ENCODE measurements around the gene EYA2. TPM values are rescaled to one million over a fixed set of nuclear protein-coding genes. Genes with fewer than 3 reads are reported as not detected.

Gene EYA2
- total RNA-seq, 1 donor from 2014 or later: 1.8 TPM

- Histone ChIP-seq H3K4me3 (no peak overlapping the region), H3F3A (ENCODE audit: low read depth) (no peaks in the 10 kb centered on the region), H3K4me2 (no peak overlapping the region), H3K9me3 (ENCODE audit: low read depth) (no peaks in the 10 kb centered on the region), H3K4me1 (peaks cover 13% of the 10 kb centered on the region), H3K27me3 (no peaks in the 10 kb centered on the region), H2AFZ (replicated peaks) (no peak overlapping the region), H3K9ac (no peak overlapping the region), H3K79me2 (ENCODE audit: low read depth) (no peaks in the 10 kb centered on the region), H3K27ac (no peak overlapping the region), H4K20me1 (ENCODE audit: low read depth) (no peaks in the 10 kb centered on the region), H3K36me3 (no peaks in the 10 kb centered on the region)
- Mint-ChIP-seq H3K27ac (no peak overlapping the region), H3K9me3 (no peaks in the 10 kb centered on the region), H3K27me3 (ENCODE audit: insufficient read depth, low read depth) (peaks cover 5% of the 10 kb centered on the region), H3K4me3 (no peak overlapping the region), H3K4me1 (peaks cover 11% of the 10 kb centered on the region), H3K36me3 (no peaks in the 10 kb centered on the region)
- TF ChIP-seq EZH2phosphoT487 (IDR thresholded peaks at IDR 0.05): no peak
- TF ChIP-seq CTCF (IDR thresholded peaks at IDR 0.05): no peak
- no peak for TF ChIP-seq EZH2 (IDR thresholded peaks at IDR 0.05)
- no peak for DNase-seq (ENCODE audit: low spot score)
Measured at GRCh38 chr20:46851746-46852145, 42.9 kb upstream of the EYA2 start.

DNA sequence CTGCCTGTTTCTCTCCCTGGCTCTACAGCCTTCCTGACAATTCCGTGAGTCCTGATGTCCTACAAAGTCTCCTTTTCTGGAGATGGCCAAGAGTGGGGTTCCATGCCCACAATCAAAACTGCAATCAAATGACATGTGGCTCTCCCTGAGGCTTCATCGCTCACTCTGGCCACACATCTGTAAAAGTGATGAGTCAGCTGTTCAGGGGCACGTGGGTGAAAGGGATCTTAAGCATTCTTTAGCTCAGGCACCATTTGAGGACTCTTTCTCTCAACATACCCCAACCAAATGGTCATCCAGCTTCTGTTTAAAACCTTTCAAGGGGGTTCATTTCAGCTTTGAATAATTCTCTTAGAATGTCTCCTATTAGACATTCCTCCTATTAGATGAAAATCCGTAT lies 42.3 kb upstream of the EYA2 start:
- no peak overlapping the region for H3K27ac ChIP-seq
- H3K36me3 Mint-ChIP-seq: no peaks in the 10 kb centered on the region
- H3K36me3 ChIP-seq: no peaks in the 10 kb centered on the region
- H3K79me2 ChIP-seq (ENCODE audit: low read depth): no peaks in the 10 kb centered on the region
- H3K4me1 Mint-ChIP-seq: peaks cover 11% of the 10 kb centered on the region
- H3K27ac Mint-ChIP-seq: no peak overlapping the region
- H3K9ac ChIP-seq: no peak overlapping the region
- H3K4me2 ChIP-seq: no peak overlapping the region
- peaks cover 5% of the 10 kb centered on the region for H3K27me3 Mint-ChIP-seq (ENCODE audit: insufficient read depth, low read depth)
- DNase-seq (ENCODE audit: low spot score): no peak
- H3F3A ChIP-seq (ENCODE audit: low read depth): no peaks in the 10 kb centered on the region
- TF ChIP-seq EZH2 (IDR thresholded peaks at IDR 0.05): no peak
- TF ChIP-seq CTCF (IDR thresholded peaks at IDR 0.05): no peak
- TF ChIP-seq EZH2phosphoT487 (IDR thresholded peaks at IDR 0.05): no peak
- H3K4me3 ChIP-seq: no peak overlapping the region
- H3K9me3 Mint-ChIP-seq: no peaks in the 10 kb centered on the region
- H2AFZ ChIP-seq (replicated peaks): no peak overlapping the region
- H3K27me3 ChIP-seq: no peaks in the 10 kb centered on the region
- H3K9me3 ChIP-seq (ENCODE audit: low read depth): no peaks in the 10 kb centered on the region
- H3K4me3 Mint-ChIP-seq: no peak overlapping the region
- H4K20me1 ChIP-seq (ENCODE audit: low read depth): no peaks in the 10 kb centered on the region
- H3K4me1 ChIP-seq: peaks cover 13% of the 10 kb centered on the region

GRCh38 chr20:46853926-46854325 lies 40.7 kb upstream of the EYA2 start:
- Histone ChIP-seq H3K4me2 (no peak overlapping the region), H3K36me3 (no peaks in the 10 kb centered on the region), H3F3A (ENCODE audit: low read depth) (no peaks in the 10 kb centered on the region), H3K9ac (no peak overlapping the region), H2AFZ (replicated peaks) (no peak overlapping the region), H3K4me1 (peaks cover 13% of the 10 kb centered on the region), H3K9me3 (ENCODE audit: low read depth) (no peaks in the 10 kb centered on the region), H4K20me1 (ENCODE audit: low read depth) (no peaks in the 10 kb centered on the region), H3K4me3 (no peak overlapping the region), H3K79me2 (ENCODE audit: low read depth) (no peaks in the 10 kb centered on the region), H3K27ac (no peak overlapping the region), H3K27me3 (no peaks in the 10 kb centered on the region)
- no peak overlapping the region for H3K4me3 Mint-ChIP-seq
- no peak overlapping the region for H3K27ac Mint-ChIP-seq
- TF ChIP-seq CTCF (IDR thresholded peaks at IDR 0.05) (no peak), EZH2 (IDR thresholded peaks at IDR 0.05) (no peak), EZH2phosphoT487 (IDR thresholded peaks at IDR 0.05) (no peak)
- H3K9me3 Mint-ChIP-seq: no peaks in the 10 kb centered on the region
- peaks cover 11% of the 10 kb centered on the region for H3K4me1 Mint-ChIP-seq
- no peaks in the 10 kb centered on the region for H3K36me3 Mint-ChIP-seq
- DNase-seq (ENCODE audit: low spot score): no peak
- peaks cover 5% of the 10 kb centered on the region for H3K27me3 Mint-ChIP-seq (ENCODE audit: insufficient read depth, low read depth)
